ENCODE data around the gene EHBP1L1.

DNA sequence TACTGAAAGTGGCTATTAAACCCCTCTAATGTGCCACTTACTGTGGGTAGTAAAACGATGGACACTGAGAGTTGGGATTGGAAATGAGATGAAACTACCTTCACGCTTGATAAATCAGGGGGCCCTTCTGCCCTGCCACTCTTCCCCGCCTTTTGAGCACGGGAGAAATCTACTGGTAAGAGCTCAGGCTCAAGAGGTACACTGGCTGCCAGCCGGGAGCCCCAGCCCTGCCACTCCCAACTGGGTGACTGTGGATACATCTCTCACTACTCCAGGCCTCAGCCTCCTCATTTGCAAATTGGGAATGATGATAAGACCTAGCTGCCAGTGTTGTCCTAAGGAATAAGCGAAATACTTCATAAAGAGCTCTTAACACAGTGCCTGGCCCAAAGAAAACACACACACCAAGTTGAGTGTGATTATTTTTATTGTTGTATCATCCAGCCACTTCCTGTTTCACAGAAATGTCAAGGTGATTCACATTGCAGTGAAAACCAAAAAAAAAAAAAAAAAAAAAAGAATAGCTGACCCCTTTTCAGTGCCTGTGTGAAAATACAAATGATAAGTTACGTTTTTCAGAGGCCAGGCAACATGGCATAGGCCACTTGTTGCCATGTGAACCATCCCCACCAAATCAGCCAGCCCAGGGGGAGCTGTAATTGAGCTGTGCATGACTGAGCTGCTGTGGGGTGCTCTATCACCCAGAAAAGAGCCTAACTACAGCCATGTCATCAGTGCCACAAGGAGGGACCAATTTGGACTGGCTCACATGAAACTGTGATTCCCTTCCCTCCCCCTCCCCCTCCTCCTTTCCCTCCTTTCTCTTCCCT, 10.0 kb upstream of the EHBP1L1 start:
- TF ChIP-seq POLR2A (IDR thresholded peaks at IDR 0.05; ENCODE audit: low read depth): no peak
- TF ChIP-seq, protein P1, sequence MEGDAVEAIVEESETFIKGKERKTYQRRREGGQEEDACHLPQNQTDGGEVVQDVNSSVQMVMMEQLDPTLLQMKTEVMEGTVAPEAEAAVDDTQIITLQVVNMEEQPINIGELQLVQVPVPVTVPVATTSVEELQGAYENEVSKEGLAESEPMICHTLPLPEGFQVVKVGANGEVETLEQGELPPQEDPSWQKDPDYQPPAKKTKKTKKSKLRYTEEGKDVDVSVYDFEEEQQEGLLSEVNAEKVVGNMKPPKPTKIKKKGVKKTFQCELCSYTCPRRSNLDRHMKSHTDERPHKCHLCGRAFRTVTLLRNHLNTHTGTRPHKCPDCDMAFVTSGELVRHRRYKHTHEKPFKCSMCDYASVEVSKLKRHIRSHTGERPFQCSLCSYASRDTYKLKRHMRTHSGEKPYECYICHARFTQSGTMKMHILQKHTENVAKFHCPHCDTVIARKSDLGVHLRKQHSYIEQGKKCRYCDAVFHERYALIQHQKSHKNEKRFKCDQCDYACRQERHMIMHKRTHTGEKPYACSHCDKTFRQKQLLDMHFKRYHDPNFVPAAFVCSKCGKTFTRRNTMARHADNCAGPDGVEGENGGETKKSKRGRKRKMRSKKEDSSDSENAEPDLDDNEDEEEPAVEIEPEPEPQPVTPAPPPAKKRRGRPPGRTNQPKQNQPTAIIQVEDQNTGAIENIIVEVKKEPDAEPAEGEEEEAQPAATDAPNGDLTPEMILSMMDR (IDR thresholded peaks at IDR 0.05): no peak
